ENCODE results near the gene DMRT2.

Gene DMRT2

DNA sequence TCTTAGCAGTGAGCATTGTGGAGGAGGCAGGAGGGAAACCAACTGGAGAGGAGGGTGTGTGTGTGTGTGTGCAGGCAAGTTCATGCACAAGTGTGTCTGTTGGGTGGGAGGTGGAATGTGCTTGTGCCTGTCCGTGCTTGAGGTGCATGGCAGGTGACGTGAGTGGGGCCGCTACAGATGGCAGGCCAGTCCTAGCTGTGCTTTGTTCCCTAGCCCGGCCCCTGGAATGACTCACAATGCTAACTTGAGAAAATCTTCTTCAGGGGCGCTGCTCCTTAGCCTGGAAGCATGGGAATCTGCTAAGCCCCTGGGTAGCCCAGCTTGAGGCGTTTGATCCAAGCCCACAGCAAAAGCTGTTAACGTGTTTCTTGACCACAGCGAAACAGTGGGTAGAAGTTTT is 25.0 kb upstream of the DMRT2 start:
- no peak for DNase-seq (ENCODE audit: extremely low spot score)
- ChIA-PET POLR2A (no interaction called here), CTCF (no interaction called here)
- TF ChIP-seq L3MBTL2 (conservative IDR thresholded peaks at IDR 0.05) (no peak), FOXK2 (IDR thresholded peaks at IDR 0.05) (no peak), ARNT (IDR thresholded peaks at IDR 0.05) (no peak), ELF4 (IDR thresholded peaks at IDR 0.05) (no peak), HDGF (IDR thresholded peaks at IDR 0.05; ENCODE audit: borderline replicate concordance) (no peak), BHLHE40 (IDR thresholded peaks at IDR 0.05; ENCODE audit: borderline replicate concordance) (no peak), FOXA1 (IDR thresholded peaks at IDR 0.05) (no peak), ZNF384 (IDR thresholded peaks at IDR 0.05) (no peak), FOXM1 (IDR thresholded peaks at IDR 0.05; ENCODE audit: borderline replicate concordance) (no peak)

DNA sequence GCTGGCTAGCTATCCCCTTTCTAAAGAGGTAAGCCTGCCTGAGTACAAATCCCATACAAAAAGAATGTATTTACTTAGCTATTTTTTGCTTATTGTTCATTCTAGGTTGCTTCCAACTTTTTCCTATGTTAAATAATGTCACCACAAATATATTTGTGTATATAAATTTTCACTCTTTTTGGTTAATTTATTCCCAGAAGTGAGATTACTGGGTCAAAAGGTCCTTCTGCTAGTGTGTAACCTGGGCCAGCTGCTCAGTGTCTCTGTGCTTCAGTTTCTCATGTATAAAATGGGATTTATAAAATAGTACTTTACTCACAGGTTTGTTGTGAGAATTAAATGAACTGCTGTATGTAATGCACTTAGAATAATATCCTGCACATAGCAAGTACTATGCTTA is 23.9 kb upstream of the DMRT2 start:
- ChIA-PET CTCF (no interaction called here), POLR2A (no interaction called here)
- no peak for DNase-seq (ENCODE audit: extremely low spot score)
- TF ChIP-seq SP1 (IDR thresholded peaks at IDR 0.05) (no peak), FOXK2 (IDR thresholded peaks at IDR 0.05) (no peak), SUZ12 (IDR thresholded peaks at IDR 0.05) (no peak), ELF4 (IDR thresholded peaks at IDR 0.05) (no peak), ZNF384 (IDR thresholded peaks at IDR 0.05) (no peak), HDGF (IDR thresholded peaks at IDR 0.05; ENCODE audit: borderline replicate concordance) (no peak), LEF1 (IDR thresholded peaks at IDR 0.05; ENCODE audit: borderline replicate concordance) (no peak)

DNA sequence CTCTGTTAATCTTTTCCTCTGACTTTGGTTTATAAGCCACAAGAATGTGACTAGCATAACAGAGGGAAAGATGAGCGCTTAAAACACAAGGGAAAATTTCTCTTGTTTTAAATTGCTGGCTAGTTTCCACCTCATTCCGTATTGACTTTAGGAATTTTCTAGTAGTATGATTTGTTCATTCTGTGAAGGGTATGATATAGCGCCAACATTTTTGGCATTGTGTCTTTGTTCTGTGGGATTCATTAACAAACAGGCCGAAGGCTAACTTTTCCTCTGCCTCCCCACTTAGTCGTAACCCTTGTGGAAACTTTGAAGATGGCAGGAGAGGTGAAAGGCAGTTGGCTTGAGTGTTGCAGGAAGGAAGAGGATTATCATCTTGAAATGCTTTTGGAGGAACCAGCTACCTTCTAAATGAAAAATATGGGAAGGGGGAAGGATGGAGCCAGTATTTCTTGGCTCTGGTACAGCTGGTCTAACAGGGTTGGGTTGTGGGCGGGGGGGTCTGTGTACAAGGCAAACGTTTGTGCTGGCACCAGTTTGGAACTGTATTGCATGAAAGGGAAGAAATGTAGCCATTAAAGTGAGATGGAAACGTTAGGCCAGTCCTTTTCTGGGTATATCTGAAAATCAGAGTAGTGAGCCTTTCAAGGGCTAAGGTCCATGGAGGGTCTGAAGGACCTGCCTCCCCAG is 21.5 kb upstream of the DMRT2 start:
- POLR2A ChIA-PET = no interaction called here
- no peak for DNase-seq (ENCODE audit: extremely low spot score)
- CTCF ChIA-PET = no interaction called here
- TF ChIP-seq L3MBTL2 (conservative IDR thresholded peaks at IDR 0.05) (no peak), SUZ12 (IDR thresholded peaks at IDR 0.05) (no peak), ARNT (IDR thresholded peaks at IDR 0.05) (no peak), ZNF384 (IDR thresholded peaks at IDR 0.05) (no peak), BHLHE40 (IDR thresholded peaks at IDR 0.05; ENCODE audit: borderline replicate concordance) (no peak), FOXA1 (IDR thresholded peaks at IDR 0.05) (no peak), FOXM1 (IDR thresholded peaks at IDR 0.05; ENCODE audit: borderline replicate concordance) (no peak), ELF4 (IDR thresholded peaks at IDR 0.05) (no peak), NFRKB (IDR thresholded peaks at IDR 0.05) (no peak), SP1 (IDR thresholded peaks at IDR 0.05) (no peak), CTBP1 (IDR thresholded peaks at IDR 0.05; ENCODE audit: borderline replicate concordance) (no peak), TARDBP (IDR thresholded peaks at IDR 0.05) (no peak), HDGF (IDR thresholded peaks at IDR 0.05; ENCODE audit: borderline replicate concordance) (no peak), FOXK2 (IDR thresholded peaks at IDR 0.05) (no peak), LEF1 (IDR thresholded peaks at IDR 0.05; ENCODE audit: borderline replicate concordance) (no peak)
- TF ChIP-seq, protein P1, sequence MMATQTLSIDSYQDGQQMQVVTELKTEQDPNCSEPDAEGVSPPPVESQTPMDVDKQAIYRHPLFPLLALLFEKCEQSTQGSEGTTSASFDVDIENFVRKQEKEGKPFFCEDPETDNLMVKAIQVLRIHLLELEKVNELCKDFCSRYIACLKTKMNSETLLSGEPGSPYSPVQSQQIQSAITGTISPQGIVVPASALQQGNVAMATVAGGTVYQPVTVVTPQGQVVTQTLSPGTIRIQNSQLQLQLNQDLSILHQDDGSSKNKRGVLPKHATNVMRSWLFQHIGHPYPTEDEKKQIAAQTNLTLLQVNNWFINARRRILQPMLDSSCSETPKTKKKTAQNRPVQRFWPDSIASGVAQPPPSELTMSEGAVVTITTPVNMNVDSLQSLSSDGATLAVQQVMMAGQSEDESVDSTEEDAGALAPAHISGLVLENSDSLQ (IDR thresholded peaks at IDR 0.05) = no peak

DNA sequence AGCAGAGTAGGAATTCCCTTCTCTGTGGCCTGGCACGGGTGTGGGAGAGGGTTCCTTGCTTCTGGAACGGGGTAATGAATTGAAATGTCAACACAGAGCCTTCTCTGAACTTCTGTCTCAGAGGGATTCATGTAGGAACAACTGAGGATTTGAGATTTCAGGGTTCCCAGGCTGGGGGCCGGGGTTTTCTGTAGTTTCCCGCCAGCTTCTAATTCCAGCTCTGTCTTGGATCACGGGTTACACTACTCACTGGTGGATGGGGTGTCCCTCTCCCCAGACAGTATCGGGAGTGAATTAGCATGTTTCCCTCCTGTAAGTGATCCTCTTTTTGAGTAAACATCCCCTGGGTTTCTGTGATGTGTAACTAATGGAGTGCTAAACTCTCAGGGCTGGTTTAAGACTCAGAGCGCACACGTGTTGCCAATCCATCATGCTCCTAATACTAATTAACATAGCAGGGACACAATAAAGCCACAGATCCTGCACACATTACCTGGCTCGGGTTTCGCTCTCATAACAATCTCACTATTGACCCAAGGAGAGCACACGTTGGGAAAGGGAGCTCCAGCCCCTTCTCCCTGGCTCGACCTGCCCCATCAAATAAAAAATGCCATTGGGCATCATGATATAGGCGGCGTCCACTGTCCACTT is 18.1 kb upstream of the DMRT2 start:
- POLR2A ChIA-PET = no interaction called here
- CTCF ChIA-PET = no interaction called here
- DNase-seq (ENCODE audit: extremely low spot score) = no peak
- TF ChIP-seq ZNF384 (IDR thresholded peaks at IDR 0.05) = no peak
- no peak for TF ChIP-seq L3MBTL2 (conservative IDR thresholded peaks at IDR 0.05)
- no peak for TF ChIP-seq TARDBP (IDR thresholded peaks at IDR 0.05)
- TF ChIP-seq NFRKB (IDR thresholded peaks at IDR 0.05) = no peak
- TF ChIP-seq CTBP1 (IDR thresholded peaks at IDR 0.05; ENCODE audit: borderline replicate concordance) = no peak

DNA sequence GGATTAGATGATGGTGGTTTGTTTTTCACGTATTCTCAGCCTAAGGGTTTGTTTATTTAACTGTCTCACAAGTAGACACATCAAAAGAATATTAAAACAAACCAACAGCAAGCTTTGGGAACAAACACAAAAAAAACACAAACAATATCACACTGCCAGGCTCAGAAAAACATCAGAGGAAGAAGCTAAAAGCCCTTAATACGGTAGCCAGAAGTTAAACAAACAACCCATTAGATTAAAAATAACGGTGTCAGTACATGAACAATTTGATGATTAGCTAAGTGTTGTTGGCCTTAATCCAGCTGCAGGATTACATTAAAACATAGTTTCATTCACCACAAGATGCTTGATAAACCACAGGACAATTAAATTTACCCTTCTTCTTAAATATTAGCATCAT is 15.9 kb upstream of the DMRT2 start:
- TF ChIP-seq ARNT (IDR thresholded peaks at IDR 0.05) (no peak), ZNF384 (IDR thresholded peaks at IDR 0.05) (no peak), ELF4 (IDR thresholded peaks at IDR 0.05) (no peak), HDGF (IDR thresholded peaks at IDR 0.05; ENCODE audit: borderline replicate concordance) (no peak), TARDBP (IDR thresholded peaks at IDR 0.05) (no peak), FOXM1 (IDR thresholded peaks at IDR 0.05; ENCODE audit: borderline replicate concordance) (no peak), L3MBTL2 (conservative IDR thresholded peaks at IDR 0.05) (no peak), FOXA1 (IDR thresholded peaks at IDR 0.05) (no peak), NFRKB (IDR thresholded peaks at IDR 0.05) (no peak), BHLHE40 (IDR thresholded peaks at IDR 0.05; ENCODE audit: borderline replicate concordance) (no peak), LEF1 (IDR thresholded peaks at IDR 0.05; ENCODE audit: borderline replicate concordance) (no peak), SP1 (IDR thresholded peaks at IDR 0.05) (no peak), SUZ12 (IDR thresholded peaks at IDR 0.05) (no peak), FOXK2 (IDR thresholded peaks at IDR 0.05) (no peak), CTBP1 (IDR thresholded peaks at IDR 0.05; ENCODE audit: borderline replicate concordance) (no peak)
- TF ChIP-seq, protein P1 (IDR thresholded peaks at IDR 0.05) = no peak

DNA sequence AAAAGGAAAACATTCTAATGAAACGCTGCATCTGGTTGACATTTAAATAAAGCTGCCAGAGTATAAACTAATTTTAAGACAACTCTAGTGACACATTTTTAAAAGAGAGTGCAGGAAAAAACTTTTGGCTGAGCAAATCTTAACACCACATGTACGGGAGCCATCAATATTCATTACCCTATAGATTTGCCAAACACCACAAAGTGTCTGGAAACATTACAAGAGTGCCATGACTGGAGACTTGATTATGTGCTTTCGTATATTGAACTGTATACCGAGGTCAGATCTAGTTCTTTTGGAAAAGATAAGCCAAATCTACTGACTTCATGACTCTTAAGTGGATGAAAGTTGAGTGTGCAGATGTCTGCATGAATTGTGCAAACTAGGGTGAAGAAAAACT is 10.6 kb upstream of the DMRT2 start:
- no peak for TF ChIP-seq ELF4 (IDR thresholded peaks at IDR 0.05)
- no peak for TF ChIP-seq FOXA1 (IDR thresholded peaks at IDR 0.05)
- TF ChIP-seq CTBP1 (IDR thresholded peaks at IDR 0.05; ENCODE audit: borderline replicate concordance) = no peak
- TF ChIP-seq L3MBTL2 (conservative IDR thresholded peaks at IDR 0.05) = no peak
- no peak for TF ChIP-seq TARDBP (IDR thresholded peaks at IDR 0.05)
- no peak for TF ChIP-seq LEF1 (IDR thresholded peaks at IDR 0.05; ENCODE audit: borderline replicate concordance)
- no peak for TF ChIP-seq SP1 (IDR thresholded peaks at IDR 0.05)
- TF ChIP-seq HDGF (IDR thresholded peaks at IDR 0.05; ENCODE audit: borderline replicate concordance) = no peak
- no peak for TF ChIP-seq FOXM1 (IDR thresholded peaks at IDR 0.05; ENCODE audit: borderline replicate concordance)
- no peak for TF ChIP-seq SUZ12 (IDR thresholded peaks at IDR 0.05)
- TF ChIP-seq NFRKB (IDR thresholded peaks at IDR 0.05) = no peak
- TF ChIP-seq ARNT (IDR thresholded peaks at IDR 0.05) = no peak
- no peak for TF ChIP-seq ZNF384 (IDR thresholded peaks at IDR 0.05)
- TF ChIP-seq, protein P1 (IDR thresholded peaks at IDR 0.05) = no peak
- TF ChIP-seq FOXK2 (IDR thresholded peaks at IDR 0.05) = no peak
- no peak for DNase-seq (ENCODE audit: extremely low spot score)
- ChIA-PET CTCF (no interaction called here), POLR2A (no interaction called here)

More for the DNA sequence above, 15.9 kb upstream of the DMRT2 start:
- POLR2A ChIA-PET = no interaction called here
- CTCF ChIA-PET = no interaction called here
- no peak for DNase-seq (ENCODE audit: extremely low spot score)

Measured in HEK293T (cell line).